ENCODE data around the gene PEAK1. TPM values are rescaled to one million over a fixed set of nuclear protein-coding genes. Genes with fewer than 3 reads are reported as not detected.

The PEAK1 gene
- total and polyA plus RNA-seq, 4 experiments from 2014 or later: 2.2 to 10.1 (median 7.8) TPM; not detected in 1

DNA sequence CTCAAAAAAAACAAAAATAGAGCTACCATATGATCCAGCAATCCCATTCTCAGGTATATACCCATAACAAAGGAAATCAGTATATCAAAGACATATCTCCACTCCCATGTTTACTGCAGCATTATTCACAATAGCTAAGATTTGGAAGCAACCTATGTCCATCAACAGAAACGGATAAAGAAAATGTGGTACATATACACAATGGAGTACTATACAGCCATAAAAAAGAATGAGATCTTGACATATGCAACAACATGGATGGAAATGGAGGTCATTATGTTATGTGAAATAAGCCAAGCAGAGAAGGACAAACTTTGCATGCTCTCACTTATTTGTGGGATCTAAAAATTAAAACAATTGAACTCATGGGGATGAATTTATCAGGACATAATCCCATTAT is 19.6 kb downstream of the PEAK1 start:
- Histone ChIP-seq H3K27me3 (ENCODE audit: insufficient read depth, low read length) (no peaks in the 10 kb centered on the region), H3K27ac (ENCODE audit: low read depth, low read length) (no peak overlapping the region), H3K36me3 (ENCODE audit: insufficient read depth, low read length) (no peaks in the 10 kb centered on the region), H3K4me1 (ENCODE audit: insufficient read depth, low read length) (no peaks in the 10 kb centered on the region), H3K9me3 (ENCODE audit: control insufficient read depth in 1 of 2, low read length in 2 of 2) (no peaks in the 10 kb centered on the region), H3K4me3 (ENCODE audit: low read length in 2 of 2) (no peak overlapping the region)
- Mint-ChIP-seq H3K27ac (no peak overlapping the region), H3K27me3 (peaks cover 0 to 1% of the 10 kb centered on the region in 2 donors), H3K9me3 (peaks cover 4 to 45% (median 32%) of the 10 kb centered on the region in 8 donors), H3K4me1 (no peaks in the 10 kb centered on the region), H3K36me3 (peaks cover 4 to 15% of the 10 kb centered on the region in 2 donors), H3K4me3 (no peak overlapping the region)
- DNase-seq: no peak
- POLR2A ChIA-PET (ENCODE audit: partially characterized antibody): no interaction called here
- intact Hi-C loops (cut with micrococcal nuclease): no loop called here
- CTCF ChIA-PET (ENCODE audit: partially characterized antibody): no interaction called here

DNA sequence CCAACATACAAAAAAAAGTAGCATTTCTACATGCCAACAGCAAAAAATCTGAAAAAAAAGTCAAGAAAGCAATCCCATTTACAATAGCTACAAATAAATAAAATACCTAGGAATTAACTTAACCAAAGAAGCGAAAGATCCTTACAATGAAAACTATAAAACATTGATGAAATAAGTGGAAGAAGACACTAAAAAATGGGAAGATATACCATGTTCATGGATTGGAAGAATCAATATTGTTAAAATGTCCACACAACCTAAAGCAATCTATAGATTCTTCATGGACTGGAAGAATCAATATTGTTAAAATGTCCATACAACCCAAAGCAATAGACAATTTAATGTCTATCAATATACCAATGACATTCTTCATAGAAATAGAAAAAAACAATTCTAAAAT is 21.0 kb downstream of the PEAK1 start:
- H3K9me3 Mint-ChIP-seq: peaks cover 6 to 57% (median 38%) of the 10 kb centered on the region in 8 donors

DNA sequence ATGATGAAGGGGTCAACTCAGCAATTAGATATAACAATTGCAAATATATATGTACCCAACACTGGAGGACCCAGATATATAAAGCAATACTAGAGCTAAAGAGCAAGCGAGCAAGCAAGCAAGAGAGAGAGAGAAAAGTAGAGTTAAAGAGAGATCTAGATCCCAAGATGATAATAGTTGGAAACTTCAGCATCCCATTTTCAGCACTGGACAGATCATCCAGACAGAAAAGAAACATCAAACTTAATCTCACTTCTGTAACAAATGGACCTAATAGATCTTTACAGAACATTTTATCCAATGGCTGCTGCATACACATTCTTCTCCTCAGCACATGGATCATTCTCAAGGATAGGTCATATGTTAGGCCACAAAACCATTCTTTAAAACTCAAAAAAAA is 23.2 kb downstream of the PEAK1 start:
- no peaks in the 10 kb centered on the region for H3K4me1 Mint-ChIP-seq
- Histone ChIP-seq H3K27ac (ENCODE audit: low read depth, low read length) (no peak overlapping the region), H3K9me3 (ENCODE audit: control insufficient read depth in 1 of 2, low read length in 2 of 2) (no peaks in the 10 kb centered on the region), H3K4me1 (ENCODE audit: insufficient read depth, low read length) (no peaks in the 10 kb centered on the region), H3K27me3 (ENCODE audit: insufficient read depth, low read length) (no peaks in the 10 kb centered on the region), H3K36me3 (ENCODE audit: insufficient read depth, low read length) (no peaks in the 10 kb centered on the region), H3K4me3 (ENCODE audit: low read length in 2 of 2) (no peak overlapping the region)
- DNase-seq: no peak
- peaks cover 4 to 25% of the 10 kb centered on the region in 2 donors for H3K36me3 Mint-ChIP-seq
- intact Hi-C loops (cut with micrococcal nuclease): no loop called here
- peaks cover 0 to 2% of the 10 kb centered on the region in 2 donors for H3K27me3 Mint-ChIP-seq
- POLR2A ChIA-PET (ENCODE audit: partially characterized antibody): no interaction called here
- peaks cover 6 to 61% (median 39%) of the 10 kb centered on the region in 8 donors for H3K9me3 Mint-ChIP-seq
- no peak overlapping the region for H3K27ac Mint-ChIP-seq
- CTCF ChIA-PET (ENCODE audit: partially characterized antibody): no interaction called here
- no peak overlapping the region for H3K4me3 Mint-ChIP-seq

More for the DNA sequence above, 21.0 kb downstream of the PEAK1 start:
- H3K27me3 ChIP-seq (ENCODE audit: insufficient read depth, low read length): no peaks in the 10 kb centered on the region
- no peaks in the 10 kb centered on the region for H3K4me1 ChIP-seq (ENCODE audit: insufficient read depth, low read length)
- no peak overlapping the region for H3K4me3 ChIP-seq (ENCODE audit: low read length in 2 of 2)
- H3K4me1 Mint-ChIP-seq: no peaks in the 10 kb centered on the region
- ChIA-PET CTCF (ENCODE audit: partially characterized antibody) (no interaction called here), POLR2A (ENCODE audit: partially characterized antibody) (no interaction called here)
- no peak for DNase-seq
- H3K36me3 Mint-ChIP-seq: peaks cover 4 to 15% of the 10 kb centered on the region in 2 donors
- no peaks in the 10 kb centered on the region for H3K36me3 ChIP-seq (ENCODE audit: insufficient read depth, low read length)
- H3K4me3 Mint-ChIP-seq: no peak overlapping the region
- no peak overlapping the region for H3K27ac Mint-ChIP-seq
- intact Hi-C loops (cut with micrococcal nuclease): no loop called here
- peaks cover 0 to 2% of the 10 kb centered on the region in 2 donors for H3K27me3 Mint-ChIP-seq
- no peaks in the 10 kb centered on the region for H3K9me3 ChIP-seq (ENCODE audit: control insufficient read depth in 1 of 2, low read length in 2 of 2)
- no peak overlapping the region for H3K27ac ChIP-seq (ENCODE audit: low read depth, low read length)

DNA sequence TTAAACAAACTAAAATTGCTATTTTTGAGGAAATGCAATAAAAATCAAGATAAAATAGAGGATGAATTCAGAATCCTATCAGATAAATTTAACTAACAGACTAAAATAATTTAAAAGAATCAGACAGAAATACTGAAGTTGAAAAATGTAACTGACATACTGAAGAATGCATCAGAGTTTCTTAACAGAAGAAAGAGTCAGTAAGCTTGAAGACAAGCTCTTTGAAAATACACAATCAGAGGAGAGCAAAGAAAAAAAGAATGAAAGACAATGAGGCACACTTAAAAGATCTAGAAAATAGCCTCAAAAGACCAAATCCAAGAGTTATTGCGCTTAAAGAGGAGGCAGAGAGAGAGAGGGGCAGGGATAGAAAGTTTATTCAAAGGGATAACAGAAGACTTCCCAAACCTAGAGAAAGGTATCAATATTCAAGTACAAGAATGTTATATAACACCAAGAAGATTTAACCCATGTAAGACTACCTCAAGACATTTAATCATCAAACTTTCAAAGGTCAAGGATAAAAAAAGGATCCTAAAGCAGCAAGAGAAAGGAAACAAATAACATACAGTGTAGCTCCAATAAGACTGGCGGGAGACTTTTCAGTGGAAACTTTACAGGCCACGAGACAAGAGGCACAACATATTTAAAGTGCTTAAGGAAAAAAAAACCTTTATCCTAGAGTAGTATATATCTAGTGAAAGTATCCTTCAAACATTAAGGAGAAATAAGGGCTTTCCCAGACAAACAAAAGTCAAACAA is 24.7 kb downstream of the PEAK1 start:
- H3K27me3 Mint-ChIP-seq: peaks cover 0 to 2% of the 10 kb centered on the region in 2 donors
- ChIA-PET POLR2A (ENCODE audit: partially characterized antibody) (no interaction called here), CTCF (ENCODE audit: partially characterized antibody) (no interaction called here)
- H3K36me3 ChIP-seq (ENCODE audit: insufficient read depth, low read length): no peaks in the 10 kb centered on the region
- H3K4me1 Mint-ChIP-seq: no peaks in the 10 kb centered on the region
- intact Hi-C loops (cut with micrococcal nuclease): no loop called here
- peaks cover 6 to 58% (median 37%) of the 10 kb centered on the region in 8 donors for H3K9me3 Mint-ChIP-seq
- H3K4me1 ChIP-seq (ENCODE audit: insufficient read depth, low read length): no peaks in the 10 kb centered on the region
- DNase-seq: no peak
- H3K27ac Mint-ChIP-seq: no peak overlapping the region
- no peak overlapping the region for H3K4me3 Mint-ChIP-seq
- peaks cover 4 to 25% of the 10 kb centered on the region in 2 donors for H3K36me3 Mint-ChIP-seq
- H3K4me3 ChIP-seq (ENCODE audit: low read length in 2 of 2): no peak overlapping the region
- no peaks in the 10 kb centered on the region for H3K27me3 ChIP-seq (ENCODE audit: insufficient read depth, low read length)
- no peaks in the 10 kb centered on the region for H3K9me3 ChIP-seq (ENCODE audit: control insufficient read depth in 1 of 2, low read length in 2 of 2)
- H3K27ac ChIP-seq (ENCODE audit: low read depth, low read length): no peak overlapping the region

DNA sequence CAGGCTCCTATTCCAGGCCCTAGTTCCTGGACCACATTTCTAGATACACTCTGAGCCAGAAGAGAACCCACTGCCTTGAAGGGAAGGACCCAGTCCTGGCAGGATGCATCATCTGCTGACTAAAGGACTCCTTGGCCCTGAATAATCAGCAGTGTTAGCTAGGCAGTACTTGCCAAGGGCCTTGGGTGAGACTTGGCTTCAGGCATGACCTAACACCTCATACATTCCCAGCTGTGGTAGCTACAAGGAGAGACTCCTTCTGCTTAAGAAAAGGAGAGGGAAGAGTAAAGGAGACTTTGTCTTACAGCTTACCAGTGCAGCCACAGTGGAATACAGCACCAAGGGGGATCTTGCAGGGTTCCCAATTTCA is 26.4 kb downstream of the PEAK1 start:
- POLR2A ChIA-PET (ENCODE audit: partially characterized antibody): no interaction called here

DNA sequence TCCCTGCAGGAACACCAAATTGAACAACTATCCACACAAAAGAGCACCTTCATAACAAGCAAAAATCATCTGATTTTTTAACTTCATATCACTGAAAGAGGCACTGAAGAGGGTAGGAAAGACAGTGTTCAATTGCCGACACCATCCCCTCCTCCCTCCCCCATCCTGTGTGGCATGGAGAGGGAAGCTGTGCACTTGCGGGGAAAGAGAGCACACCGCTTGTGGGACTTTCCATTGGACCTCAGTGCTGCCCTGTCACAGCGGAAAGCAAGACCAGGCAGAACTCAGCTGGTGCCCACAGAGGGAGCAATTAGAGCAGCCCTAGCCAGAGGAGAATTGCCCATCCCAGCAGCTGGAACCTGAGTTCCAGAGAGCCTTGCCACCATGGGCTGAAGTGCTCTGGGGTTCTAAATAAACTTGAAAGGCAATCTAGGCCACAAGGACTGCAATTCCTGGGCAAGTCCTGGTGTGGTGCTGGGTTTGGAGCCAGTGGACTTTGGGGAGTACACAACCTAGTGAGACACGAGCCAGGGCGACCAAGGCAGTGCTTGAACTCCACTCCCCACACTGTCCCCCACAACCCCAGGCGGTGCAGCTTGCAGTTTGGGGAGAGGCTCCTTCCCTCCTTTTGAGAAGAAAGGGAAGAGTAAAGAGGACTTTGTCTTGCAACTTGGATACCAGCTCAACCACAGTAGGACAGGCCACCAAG is 27.0 kb downstream of the PEAK1 start:
- Mint-ChIP-seq H3K4me3 (no peak overlapping the region), H3K36me3 (peaks cover 0 to 16% of the 10 kb centered on the region in 2 donors), H3K27me3 (peaks cover 0 to 2% of the 10 kb centered on the region in 2 donors), H3K4me1 (no peaks in the 10 kb centered on the region), H3K27ac (no peak overlapping the region), H3K9me3 (peaks cover 6 to 38% (median 23%) of the 10 kb centered on the region in 8 donors)
- no peaks in the 10 kb centered on the region for H3K27me3 ChIP-seq (ENCODE audit: insufficient read depth, low read length)
- H3K36me3 ChIP-seq (ENCODE audit: insufficient read depth, low read length): no peaks in the 10 kb centered on the region
- H3K4me1 ChIP-seq (ENCODE audit: insufficient read depth, low read length): no peaks in the 10 kb centered on the region
- ChIA-PET POLR2A (ENCODE audit: partially characterized antibody) (no interaction called here), CTCF (ENCODE audit: partially characterized antibody) (interaction anchor here (0.8 kb wide), 1 partner anchor 150 kb away, joined by 3 read pairs; no protein-coding TSS in a partner anchor)
- H3K9me3 ChIP-seq (ENCODE audit: control insufficient read depth in 1 of 2, low read length in 2 of 2): no peaks in the 10 kb centered on the region
- H3K4me3 ChIP-seq (ENCODE audit: low read length in 2 of 2): no peak overlapping the region
- DNase-seq: no peak
- intact Hi-C loops (cut with micrococcal nuclease): no loop called here
- no peak overlapping the region for H3K27ac ChIP-seq (ENCODE audit: low read depth, low read length)

More for the DNA sequence above, 26.4 kb downstream of the PEAK1 start:
- peaks cover 0 to 19% of the 10 kb centered on the region in 2 donors for H3K36me3 Mint-ChIP-seq
- H3K27ac Mint-ChIP-seq: no peak overlapping the region
- intact Hi-C loops (cut with micrococcal nuclease): no loop called here
- H3K9me3 Mint-ChIP-seq: peaks cover 6 to 44% (median 28%) of the 10 kb centered on the region in 8 donors
- H3K36me3 ChIP-seq (ENCODE audit: insufficient read depth, low read length): no peaks in the 10 kb centered on the region
- DNase-seq: no peak
- no peaks in the 10 kb centered on the region for H3K27me3 ChIP-seq (ENCODE audit: insufficient read depth, low read length)
- no peak overlapping the region for H3K4me3 Mint-ChIP-seq
- H3K9me3 ChIP-seq (ENCODE audit: control insufficient read depth in 1 of 2, low read length in 2 of 2): no peaks in the 10 kb centered on the region
- H3K4me1 ChIP-seq (ENCODE audit: insufficient read depth, low read length): no peaks in the 10 kb centered on the region
- H3K27ac ChIP-seq (ENCODE audit: low read depth, low read length): no peak overlapping the region
- CTCF ChIA-PET (ENCODE audit: partially characterized antibody): interaction anchor here (0.8 kb wide), 1 partner anchor 150 kb away, joined by 3 read pairs; no protein-coding TSS in a partner anchor
- no peaks in the 10 kb centered on the region for H3K4me1 Mint-ChIP-seq
- H3K27me3 Mint-ChIP-seq: peaks cover 0 to 2% of the 10 kb centered on the region in 2 donors
- no peak overlapping the region for H3K4me3 ChIP-seq (ENCODE audit: low read length in 2 of 2)

DNA sequence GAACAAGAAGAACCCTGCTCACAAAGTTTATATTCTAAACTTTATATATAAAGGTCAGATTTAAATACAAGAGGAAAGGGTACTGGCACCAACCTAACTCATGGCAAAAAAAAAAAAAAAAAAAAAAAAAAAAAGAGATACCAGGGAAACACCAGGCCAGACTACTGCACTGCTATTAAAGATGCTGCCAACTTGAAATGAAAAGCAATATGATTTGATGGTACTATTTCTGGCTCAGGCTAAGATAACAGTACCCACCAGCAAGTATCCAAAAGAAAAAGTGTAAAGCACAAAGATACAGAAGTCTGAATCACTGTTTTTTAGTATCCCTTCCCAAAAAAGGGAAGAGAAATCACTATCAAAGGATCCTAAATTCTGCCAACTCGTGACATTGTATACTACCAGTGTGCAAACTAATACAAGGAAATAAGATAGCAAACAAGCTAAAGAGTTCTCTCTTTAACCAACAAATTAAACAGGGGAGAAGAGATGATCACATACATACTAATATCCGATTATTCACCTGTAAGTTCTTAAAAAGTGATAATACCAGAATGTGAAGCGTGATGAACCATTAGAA is 28.4 kb downstream of the PEAK1 start:
- Histone ChIP-seq H3K4me1 (ENCODE audit: insufficient read depth, low read length) (no peaks in the 10 kb centered on the region), H3K9me3 (ENCODE audit: control insufficient read depth in 1 of 2, low read length in 2 of 2) (no peaks in the 10 kb centered on the region), H3K27me3 (ENCODE audit: insufficient read depth, low read length) (no peaks in the 10 kb centered on the region), H3K36me3 (ENCODE audit: insufficient read depth, low read length) (no peaks in the 10 kb centered on the region), H3K4me3 (ENCODE audit: low read length in 2 of 2) (no peak overlapping the region), H3K27ac (ENCODE audit: low read depth, low read length) (no peak overlapping the region)
- no peak for DNase-seq
- intact Hi-C loops (cut with micrococcal nuclease): no loop called here
- Mint-ChIP-seq H3K9me3 (peaks cover 5 to 28% (median 16%) of the 10 kb centered on the region in 8 donors), H3K27ac (no peak overlapping the region), H3K36me3 (peaks cover 0 to 10% of the 10 kb centered on the region in 2 donors), H3K4me1 (no peaks in the 10 kb centered on the region), H3K4me3 (no peak overlapping the region), H3K27me3 (peaks cover 0 to 2% of the 10 kb centered on the region in 2 donors)
- CTCF ChIA-PET (ENCODE audit: partially characterized antibody): interaction anchor here (0.7 kb wide), 1 partner anchor 94 kb away, joined by 3 read pairs; no protein-coding TSS in a partner anchor
- POLR2A ChIA-PET (ENCODE audit: partially characterized antibody): no interaction called here

Measured in CD4-positive, alpha-beta memory T cell (primary cell).